G401.6 (cell line): Measurements from ENCODE around the gene SLC38A9.
"Not testable (repeated sequence)": the region's sequence is repeated elsewhere in the genome, so short reads cannot be mapped to it uniquely, and the experiment has no call there.

ENCODE experiments used
- FAIRE-seq: peaks from 2 replicates; lab custom pipeline; 2012; peaks lifted over from hg19 to GRCh38; lab: Jason Lieb, UNC

The SLC38A9 gene

DNA sequence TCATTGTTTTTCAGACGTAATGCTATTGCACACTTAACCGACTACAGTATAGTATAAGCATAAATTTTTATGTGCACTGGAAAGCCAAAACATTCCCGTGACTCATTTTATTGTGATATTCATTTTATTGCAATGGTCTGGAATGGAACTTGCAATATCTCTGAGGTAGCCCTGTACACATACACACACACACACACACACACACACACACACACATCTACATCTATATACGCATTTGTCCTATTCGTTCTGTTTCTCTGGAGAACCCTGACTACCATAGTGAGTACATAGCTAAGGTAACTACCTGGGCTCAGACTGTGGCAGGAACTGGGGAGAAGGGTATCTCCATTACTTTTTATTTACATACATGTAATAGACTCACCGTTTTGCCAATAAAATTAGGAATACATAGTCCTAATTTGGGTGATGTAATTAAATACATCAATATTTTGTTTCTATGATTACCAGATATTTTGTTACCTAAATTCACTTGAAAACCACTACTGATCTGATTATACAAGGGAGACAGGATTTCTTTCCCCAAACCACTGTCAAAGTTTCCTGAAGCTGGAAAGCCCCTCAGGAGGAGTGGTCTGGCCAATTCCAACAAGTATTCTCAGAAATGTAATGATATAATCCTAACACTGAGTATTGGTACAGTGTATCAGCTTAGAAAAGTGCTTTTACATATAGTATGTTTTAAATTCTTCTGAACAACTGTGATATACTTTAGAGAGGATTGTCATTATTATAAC is 103.4 kb downstream of the SLC38A9 start:
- FAIRE-seq: no peak

DNA sequence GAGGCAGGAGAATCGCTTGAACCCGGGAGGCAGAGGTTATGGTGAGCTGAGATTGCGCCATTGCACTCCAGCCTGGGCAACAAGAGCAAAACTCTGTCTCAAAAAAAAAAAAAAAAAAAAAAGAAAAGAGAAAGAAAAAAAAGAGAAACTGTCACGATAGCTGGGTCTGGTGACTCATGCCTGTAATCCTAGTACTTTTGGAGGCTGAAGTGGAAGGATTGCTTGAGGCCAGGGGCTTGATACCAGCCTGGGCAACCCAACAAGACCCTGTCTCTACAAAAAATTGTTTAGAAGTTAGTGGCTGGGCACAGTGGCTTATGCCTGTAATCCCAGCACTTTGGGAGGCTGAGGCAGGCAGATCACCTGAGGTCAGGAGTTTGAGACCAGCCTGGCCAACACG is 104.8 kb downstream of the SLC38A9 start:
- FAIRE-seq: not testable (repeated sequence)

DNA sequence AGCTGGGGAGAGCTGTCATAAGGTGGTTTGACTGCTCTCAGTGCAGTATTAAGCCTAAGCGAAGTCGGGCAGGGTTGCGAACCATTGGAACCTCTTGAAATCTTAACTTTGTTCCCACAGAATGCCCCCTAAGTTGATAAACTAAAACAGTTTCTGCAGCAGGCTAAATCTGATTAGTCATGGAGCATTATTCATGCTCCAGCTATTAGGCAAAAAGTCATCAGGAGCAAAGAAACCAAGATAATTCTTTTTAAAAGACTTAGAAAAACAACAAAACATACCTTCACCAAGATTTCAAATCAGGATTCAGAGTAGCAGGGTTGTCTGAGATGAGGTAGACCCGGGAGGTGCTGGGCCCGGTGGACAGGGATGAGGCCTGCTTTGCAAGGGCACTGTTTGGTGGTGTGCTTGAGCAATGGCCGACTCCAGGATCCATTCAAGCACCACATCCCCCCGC is 107.5 kb downstream of the SLC38A9 start:
- FAIRE-seq: no peak

DNA sequence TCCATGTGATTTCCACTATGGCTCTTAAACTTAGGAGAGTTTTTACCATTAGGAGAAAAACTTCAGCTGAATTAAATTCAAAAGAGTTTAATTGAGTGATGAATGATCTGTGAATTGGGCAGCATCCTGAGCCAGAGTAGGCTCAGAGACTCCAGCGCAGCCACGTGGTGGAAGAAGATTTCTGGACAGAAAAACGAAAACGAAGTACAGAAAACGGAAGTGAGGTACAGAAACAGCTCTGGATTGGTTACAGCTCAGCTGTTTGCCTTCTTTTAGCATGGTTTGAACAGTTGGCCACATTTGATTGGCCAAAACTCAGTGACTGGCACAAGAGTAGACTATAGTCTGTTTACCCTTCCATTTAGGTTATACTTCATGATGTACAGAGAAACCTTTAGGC is 108.2 kb downstream of the SLC38A9 start:
- no peak for FAIRE-seq

DNA sequence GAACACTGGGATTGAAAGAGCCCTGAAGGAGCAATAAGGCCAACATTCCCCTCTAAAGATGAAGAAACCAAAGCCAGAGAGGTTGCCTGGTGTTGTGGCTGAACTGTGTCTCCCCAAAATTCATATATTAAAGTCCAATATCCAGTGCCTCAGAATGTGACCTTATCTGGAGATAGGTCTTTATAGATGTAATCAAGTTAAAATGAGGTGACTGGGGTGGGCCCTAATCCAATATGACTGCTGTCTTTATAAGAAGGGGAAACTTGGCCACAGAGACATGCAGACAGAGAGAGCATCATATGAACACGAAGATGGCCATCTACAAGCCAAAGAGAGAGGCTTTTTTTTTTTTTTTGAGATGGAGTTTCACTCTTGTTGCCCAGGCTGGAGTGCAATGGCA is 110.5 kb downstream of the SLC38A9 start:
- FAIRE-seq: no peak

DNA sequence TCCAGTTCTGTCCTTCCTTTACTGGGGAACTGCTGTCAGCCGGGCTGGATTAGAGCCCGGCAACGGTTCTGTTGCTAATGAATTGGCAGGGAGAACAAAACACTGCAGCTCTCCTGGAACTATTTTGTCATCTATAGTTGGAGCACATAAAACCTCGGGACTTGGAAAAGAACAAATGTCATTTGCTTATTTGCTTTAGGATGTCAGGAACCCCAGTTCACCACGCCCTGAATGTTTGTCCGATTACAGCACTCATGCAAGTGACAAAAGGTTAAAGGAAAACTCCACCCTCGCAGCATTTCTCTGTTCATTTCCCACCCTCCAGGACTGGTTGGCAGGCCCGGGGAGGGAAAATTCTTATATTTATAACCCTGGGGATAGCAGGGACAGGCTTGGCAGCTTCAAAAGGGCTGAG is 110.9 kb downstream of the SLC38A9 start:
- FAIRE-seq: no peak

DNA sequence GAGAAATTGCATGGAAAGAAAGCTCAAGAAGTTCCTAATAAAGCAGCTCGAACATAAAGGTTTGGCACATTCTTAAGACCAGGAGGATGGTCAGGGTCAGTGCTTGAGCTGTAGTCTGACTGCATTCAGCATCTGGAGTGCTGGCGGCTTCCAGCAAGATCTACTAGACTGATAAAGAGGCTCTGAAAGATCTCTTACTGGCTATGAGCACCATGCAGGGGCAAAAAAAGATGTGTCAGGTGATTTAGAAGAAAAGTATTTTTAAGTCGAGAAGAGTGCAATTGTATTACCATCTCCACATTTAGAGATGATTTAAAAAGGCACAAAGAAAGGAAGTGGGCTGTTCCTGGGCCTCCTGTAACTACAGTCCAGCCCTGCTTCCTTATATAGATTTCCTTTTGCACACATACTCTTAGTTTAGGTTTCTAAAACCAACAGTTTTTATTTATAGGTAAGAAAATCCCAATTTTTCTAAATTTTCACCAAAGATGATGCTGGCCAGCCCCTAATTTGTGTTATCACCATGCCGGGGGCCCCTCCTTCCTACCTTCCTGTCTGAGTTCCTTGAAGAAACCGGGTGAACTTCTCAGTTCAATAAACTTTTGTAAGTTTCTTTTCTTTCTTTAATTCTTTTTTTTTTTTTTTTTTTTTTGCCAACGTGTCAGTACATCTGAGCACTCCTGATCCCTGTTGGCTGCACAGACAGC is 111.5 kb downstream of the SLC38A9 start:
- no peak for FAIRE-seq

DNA sequence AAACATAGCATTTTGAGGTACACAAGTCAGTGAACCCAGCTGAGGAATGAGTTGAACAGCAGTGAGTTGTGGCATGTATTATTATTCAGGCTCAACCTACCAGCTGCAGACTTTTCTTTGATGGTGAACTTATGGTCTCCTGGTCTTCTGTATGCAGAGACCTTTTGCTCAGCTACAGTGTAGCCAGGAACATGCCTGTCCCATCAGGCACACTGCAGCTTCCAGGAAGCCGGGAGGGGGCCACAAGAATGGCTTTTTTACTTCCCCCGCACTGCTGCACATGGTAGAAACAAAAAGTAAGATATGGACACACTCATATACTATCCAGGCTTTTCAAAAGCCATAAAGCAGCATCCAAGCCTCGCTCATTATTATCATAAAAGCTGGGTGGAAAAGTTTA is 112.0 kb downstream of the SLC38A9 start:
- no peak for FAIRE-seq

DNA sequence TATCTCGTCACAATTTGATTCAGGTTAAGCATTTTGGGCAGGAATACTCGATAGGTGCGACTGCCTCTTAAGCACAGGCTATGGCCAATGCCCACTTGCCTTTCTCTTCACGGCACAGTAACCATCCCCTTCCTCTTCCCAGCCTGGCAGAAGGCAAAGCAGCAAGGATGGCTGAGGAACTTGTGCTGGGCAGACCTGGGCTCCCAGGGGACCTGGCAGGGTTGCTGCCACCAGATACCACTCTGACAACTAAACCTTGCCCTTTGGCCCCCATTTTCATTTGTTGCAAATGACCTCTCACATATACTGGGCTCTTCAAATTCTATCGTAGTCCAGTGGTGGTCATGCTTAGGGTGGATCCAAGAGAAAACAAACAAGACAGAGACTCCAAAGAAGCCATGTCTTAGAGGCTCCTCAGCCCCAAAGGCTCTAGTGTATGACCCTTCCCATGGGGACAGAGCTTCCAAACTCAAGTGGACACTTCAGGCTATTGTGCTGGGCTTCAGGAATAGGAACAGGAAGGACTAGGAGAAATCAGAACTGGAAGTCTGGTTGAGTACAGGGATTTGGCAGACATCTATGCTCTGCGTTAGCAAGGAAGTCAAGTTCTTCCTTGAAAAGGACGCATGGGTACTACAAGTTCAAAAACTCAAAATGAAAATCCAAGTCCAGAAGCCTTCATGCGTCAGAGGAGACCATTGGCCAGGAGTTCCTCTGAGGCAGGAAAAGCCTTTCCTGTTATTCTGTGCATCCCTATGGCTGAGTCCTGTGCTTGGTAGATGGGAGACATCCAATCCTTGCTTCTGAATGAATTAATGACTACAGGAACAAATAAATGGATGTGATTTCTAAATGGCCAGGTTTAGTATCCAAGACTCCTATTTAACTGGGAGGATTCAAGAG is 112.7 kb downstream of the SLC38A9 start:
- no peak for FAIRE-seq

DNA sequence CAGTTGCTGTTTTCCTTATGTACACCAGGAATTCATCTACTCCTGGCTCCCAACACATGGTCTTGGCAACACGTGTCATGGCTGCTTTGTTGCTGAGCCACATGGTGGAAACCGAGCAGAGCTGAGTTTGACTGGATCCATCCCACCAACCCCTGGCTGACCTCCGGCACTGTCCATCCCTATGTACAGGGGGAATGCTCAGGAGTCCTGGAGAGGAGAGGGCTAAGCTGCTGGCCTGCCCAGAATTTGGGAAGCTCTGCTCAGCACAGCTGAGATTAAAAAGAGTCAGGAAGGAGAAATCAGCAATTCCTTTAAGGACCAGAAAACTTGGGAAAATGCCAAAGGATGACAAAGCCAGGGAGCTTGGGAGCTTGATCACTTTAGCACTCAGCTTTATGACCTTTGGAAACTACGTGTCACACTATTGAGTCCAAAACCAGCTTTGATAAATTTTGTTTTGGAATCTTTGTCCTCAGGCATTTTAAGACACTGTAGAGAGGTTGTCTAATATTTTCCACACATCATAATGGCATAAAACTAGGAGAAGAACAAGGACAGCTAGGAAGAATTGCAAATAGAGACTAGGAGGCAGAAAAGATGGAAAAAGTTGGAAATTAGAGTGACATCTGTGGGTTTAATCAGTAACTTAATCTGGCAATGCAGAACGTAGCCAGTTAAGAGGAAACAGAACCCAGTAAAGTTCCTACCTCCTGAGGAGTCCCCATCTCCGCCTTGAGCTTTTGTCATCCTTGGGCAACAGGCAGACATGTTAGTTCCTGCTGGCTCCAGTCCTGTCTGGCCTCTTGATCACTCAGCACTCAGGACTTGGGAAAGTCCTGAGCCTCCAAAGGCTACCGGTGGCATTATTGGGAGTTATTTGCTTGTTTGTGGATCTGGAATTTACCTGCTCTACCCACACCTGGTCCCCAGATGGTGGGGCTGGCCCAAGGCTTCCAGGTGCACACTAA is 114.8 kb downstream of the SLC38A9 start:
- no peak for FAIRE-seq

DNA sequence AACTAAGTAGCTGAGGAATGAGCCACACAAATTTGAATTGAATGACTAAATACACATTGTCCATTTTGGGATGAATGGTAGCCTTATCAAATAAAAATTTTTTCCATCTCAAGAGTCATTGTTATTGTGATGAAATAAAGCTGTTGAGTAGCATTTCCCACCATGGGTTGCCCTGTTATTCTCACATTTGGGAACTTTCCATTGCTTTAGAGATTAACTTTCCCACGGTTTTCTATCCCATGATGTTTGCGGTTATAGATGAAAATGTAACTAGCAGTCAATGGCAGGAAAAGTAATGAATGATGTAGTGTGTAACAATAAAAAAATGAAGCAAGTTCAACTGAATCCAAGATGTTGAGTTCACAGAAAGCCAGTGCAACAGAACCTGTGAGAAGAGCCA is 117.5 kb downstream of the SLC38A9 start:
- FAIRE-seq: no peak

DNA sequence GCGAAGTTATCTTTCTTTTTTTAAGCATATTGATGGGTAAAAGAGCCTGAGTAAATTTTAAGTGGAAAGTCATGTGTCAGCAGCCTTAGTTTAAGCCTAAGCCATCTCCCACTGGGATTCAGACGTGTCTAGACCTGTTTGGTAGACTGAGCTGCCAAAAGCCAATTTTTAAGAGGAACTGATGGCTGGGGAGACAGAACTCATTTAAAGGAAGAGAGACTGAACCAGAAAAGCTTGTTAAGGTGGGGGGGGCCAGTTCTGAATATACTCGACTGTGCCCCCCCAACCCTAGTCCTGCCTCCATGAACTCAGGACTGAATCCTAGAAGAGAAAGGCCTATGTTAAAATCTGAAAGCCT is 119.0 kb downstream of the SLC38A9 start:
- FAIRE-seq: no peak

DNA sequence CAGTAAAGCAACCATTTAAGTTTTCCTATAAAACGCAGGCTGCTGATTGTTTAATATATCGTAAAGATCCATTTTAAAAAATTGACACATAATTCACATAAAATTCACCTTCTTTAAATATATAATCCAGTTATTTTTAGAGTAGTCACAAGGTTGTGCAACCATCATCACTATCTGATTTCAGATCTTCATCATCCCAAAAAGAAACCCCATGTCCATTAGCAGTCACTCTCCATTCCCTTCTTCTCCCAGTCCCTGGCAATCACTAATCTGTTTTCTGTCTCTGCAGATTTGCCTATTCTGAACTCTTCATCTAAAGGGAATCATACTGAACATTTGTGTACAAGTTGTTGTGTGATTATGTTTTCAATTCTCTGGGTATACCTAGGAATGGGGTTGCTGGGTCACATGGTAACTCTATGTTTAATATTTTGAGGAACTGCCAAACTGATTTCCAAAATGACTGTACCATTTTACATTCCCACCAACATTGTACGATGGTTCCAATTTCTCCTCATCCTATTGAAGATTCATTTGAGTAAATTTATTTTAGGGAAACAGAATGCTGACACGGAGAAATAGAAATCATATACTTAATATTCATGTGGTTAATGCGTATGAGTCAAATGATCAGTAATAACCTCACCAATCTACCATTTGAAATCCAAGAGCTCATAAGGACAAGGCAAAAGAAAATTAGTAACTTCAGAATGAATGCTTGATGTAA is 119.6 kb downstream of the SLC38A9 start:
- no peak for FAIRE-seq

DNA sequence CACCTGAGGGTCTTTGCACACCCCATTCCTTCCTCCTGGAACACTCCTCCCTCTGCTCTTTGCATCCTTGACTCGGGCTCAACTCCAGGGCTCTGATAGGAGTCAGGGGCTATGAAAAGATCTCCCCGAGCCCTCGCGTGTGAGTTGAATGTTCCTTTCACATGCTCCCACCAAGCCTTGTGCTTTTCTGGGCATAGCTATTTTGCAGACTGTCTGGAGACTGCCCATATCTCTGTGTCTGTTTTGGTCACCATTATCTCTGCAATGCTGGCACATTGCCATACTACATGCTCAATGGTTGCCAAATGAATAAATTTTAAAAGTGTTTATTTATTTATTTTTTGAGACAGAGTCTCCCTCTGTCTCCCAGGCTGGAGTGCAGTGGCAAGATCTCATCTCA is 120.4 kb downstream of the SLC38A9 start:
- FAIRE-seq: no peak

DNA sequence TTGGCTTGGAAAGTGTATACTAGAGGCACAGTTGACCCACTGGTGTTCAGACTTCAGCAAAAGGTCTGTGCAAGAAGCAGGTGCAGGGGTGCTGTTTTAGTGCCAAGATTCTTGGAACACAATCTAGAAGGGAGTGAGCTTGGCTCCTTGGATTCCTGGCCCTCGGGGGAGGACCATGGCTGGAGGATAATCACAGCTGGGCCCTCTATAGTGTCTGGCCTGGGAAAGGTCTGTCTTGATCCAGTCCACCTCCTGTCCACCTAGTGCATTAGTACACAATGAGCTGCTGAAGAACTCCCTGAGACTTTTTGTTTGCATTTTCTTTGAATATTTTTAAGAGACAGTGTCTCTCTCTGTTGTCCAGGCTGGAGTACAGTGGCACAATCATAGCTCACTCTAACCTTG is 126.9 kb downstream of the SLC38A9 start:
- FAIRE-seq: no peak

DNA sequence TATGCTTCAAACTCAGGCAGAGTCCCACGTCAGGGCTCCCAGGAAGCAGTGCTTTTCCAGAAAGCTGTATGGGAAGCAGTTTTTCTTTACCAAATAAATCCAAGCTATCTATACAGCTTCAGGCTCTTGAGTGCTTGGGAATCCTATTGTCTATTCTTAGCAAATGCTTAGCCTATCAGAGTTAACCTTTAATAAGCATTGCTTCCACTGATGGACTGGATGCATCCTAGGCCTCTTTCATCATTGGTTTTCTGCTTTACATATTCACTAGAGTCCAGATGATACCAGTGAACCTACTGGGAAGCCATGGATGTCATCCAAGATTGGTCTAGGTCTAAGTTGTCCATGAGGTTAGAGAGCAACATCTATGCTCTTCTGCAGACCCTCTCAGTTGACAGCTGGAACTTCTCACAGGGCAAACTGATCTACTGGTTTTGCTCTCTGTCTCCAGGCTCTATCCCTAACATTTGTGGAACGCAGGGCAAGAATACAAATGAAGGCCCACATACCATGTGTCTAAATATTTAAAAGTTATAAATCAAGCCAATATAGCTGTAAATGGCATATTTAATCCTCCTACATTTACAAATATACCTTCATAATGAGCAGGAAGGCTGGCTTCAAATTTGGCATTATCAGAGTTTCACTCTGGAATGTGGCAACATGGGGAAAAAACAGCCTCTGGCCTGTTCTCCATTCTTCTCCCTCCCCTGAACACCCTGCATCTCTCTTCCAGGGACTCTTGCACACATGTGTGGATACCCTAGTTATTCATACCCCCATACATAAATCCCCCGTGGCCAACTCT is 127.5 kb downstream of the SLC38A9 start:
- no peak for FAIRE-seq

DNA sequence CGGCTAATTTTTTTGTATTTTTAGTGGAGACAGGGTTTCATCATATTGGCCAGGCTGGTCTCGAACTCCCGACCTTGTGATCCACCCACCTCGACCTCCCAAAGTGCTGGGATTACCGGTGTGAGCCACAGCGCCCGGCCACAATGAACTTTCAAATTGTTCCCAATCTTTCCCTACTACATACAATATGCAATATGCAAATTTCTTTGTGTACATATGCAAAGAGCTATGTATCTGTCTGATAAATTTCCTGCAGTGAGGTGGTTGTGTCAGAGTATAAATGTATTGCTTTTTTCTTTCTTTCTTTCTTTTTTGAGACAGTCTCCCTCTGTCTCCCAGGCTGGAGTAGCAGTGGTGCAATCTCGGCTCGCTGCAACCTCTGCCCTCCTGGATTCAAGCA is 128.5 kb downstream of the SLC38A9 start:
- FAIRE-seq: no peak

DNA sequence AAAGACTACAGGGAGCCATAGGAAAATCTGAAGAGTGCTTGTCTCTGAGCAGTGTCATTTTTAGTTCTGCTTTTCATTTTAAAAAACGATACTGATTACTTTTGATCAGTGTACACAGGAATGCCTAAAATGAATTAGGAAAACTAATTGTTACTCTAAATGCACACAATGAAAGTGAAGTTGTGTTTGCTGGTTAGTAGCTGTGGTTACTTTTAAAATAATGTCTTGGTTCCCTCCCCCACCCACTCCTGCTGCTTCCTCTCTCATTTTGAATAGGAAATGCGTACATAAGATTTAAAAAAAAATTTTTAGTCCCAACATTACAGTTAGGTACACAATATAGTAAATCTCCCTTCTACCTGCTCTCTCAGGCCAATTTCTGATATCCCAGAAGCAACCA is 129.9 kb downstream of the SLC38A9 start:
- FAIRE-seq: no peak

DNA sequence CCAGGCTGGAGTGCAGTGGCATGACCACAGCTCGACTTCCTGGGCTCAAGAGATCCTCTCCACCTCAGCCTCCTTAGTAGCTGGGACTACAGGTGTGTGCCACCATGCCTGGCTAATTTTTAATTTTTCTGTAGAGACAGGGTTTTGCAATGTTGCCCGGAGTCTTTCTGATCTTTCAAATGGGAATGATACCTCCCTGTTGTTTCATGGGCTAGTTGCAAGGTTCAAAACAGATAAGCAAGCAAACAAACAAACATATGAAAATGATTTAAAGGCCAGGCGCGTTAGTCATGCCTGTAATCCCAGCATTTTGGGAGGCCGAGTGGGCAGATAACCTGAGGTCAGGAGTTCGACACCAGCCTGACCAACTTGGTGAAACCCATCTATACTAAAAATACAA is 132.1 kb downstream of the SLC38A9 start:
- no peak for FAIRE-seq

DNA sequence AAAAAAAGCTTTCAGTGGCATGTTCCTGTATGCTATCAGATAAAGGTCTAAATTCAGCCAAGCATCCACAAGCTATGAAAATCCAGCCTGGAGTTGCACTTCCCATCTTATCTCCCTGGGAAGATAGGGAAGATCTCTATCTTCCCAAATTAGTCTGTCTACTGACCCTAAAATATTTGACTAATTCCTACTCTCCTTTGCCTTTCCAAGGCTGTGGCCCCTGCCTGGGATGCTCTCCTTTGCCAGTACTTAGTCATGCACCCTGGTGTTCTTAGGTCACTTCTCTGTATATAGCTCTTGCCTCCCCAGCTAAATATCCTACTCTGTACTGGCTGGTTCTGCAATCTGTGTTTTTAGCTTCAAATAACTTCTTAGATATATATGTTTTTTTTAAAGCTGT is 133.4 kb downstream of the SLC38A9 start:
- no peak for FAIRE-seq
